GM21528 (cell line): ENCODE results near the gene PXK.

Experiments
- ATAC-seq: cut with Tn5 transposase; IDR thresholded peaks from one replicate; pipeline ENCODE4 v1.9.1; 2021; ENCODE audit warnings: mild to moderate bottlenecking, moderate library complexity; ENCODE audit not compliant: unreplicated experiment, low FRiP score

Gene PXK

DNA sequence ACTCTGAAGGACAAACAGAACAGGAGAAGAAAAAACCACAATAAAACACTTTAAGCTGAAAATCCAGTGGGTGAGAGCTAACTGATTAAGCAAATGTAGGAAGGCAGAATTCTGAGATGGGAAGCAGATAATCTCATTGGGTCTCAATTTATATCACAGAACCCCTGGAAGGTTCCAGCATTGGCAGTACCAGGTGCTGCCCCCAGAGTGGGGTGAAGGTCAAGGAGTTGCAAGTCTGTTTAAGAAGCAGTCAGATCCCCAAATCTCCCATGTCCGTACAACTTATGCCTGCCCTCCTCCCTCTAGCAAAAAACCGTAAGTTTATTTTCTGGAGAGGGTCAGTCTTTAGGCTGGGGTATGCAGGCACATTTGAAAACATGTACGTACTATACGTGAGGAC, 45.1 kb downstream of the PXK start:
- no peak for ATAC-seq

DNA sequence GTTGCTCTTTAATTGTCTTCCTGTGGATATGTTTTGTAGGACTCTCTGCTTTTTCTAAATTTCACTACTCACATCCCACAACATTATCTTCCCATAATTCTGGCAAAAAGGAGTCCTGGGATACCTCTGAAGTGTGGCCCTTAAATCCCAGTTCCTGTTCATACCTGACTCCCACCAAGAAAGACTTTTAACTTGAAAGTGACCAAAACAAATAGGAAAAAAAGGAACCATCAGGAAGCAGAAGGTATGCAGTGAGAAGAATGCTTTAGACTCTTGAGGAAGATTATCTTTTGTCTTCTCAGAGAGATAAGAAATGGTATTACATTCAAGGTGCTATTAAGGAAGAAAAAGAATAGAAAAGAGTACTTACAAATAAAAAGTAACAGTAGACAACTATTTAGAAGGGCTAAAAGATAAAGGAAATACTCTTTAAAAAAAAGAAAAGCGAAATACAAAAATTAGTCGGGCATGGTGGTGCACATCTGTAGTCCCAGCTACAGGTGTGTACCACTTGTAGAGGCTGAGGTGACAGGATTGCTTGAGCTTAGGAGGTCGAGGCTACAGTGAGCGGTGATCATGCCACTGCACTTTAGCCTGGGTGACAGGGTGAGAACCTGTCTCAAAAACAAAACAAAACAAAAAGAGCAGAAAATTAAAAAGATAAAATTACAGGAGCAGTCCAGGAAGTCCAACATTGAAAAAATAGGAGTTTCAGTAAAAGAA, 46.8 kb downstream of the PXK start:
- no peak for ATAC-seq

DNA sequence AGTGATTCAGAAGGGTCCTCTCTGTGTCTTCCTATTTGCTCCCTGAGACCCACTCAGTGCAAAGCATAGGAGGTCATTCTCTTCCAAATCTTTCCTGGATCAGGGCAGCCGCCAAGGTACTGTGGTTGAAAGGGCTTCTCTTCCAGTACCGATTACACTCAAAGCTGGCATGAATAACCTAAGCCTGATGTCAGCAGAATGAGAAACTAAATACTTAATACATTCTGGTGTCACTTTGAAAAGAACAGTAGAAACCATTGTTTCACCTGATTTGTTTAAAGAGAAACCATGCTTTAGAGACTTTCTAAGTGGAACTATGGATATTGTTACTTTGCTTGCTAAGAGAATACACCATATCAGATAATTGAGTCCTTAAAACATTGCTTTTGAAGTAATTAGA, 50.8 kb downstream of the PXK start:
- ATAC-seq: no peak

DNA sequence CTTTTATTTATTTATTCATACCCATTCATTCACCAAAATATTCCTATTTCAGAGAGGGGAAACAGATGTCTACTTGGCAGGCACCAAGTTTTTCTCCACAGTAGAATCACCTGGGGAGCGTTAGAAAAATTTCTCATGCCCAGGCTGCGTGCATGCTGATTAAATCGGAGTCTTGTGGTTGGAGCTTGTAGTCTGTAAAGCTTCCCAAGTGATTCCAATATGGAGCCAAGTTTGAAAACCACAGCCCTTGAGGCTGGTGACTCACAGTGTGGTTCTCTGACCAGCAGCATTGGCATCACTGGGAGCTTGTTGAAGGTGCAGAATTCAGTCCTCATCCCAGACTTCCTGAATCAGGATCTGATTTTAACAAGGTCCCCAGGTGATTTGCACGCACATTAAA, 51.2 kb downstream of the PXK start:
- no peak for ATAC-seq

DNA sequence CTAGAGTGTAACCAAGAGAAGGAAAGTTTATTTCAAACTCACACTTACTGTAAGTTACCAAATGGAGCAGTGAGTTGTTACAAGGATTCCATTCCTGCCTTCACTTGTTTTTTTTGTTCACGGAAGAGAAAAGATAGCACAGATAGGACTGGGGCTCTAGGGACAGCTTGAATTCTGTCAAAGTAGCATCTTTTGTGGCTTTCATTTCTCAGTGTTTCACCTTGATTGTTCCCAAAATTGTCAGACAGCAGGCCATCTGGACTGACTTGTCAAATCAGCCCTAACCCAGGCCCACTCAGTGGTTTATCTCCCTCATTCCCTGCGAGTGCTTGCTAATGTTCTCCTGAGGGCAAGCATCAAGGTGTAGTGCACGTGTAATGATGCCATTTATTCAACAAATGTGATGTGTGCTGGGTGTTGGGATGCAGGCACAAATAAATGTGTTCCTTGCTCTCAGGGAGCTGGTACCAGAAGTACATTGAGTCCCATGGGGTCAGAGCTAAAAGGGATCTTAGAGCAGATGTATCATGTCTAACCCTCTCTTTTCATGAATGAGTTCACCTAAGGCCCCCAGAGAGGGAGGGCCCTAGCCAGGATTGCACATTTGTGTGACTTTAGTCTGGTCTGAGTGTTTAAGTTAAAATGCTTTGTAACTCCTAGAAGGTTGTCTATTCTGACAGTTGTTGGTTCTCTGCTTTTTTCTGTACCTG, 51.8 kb downstream of the PXK start:
- no peak for ATAC-seq

DNA sequence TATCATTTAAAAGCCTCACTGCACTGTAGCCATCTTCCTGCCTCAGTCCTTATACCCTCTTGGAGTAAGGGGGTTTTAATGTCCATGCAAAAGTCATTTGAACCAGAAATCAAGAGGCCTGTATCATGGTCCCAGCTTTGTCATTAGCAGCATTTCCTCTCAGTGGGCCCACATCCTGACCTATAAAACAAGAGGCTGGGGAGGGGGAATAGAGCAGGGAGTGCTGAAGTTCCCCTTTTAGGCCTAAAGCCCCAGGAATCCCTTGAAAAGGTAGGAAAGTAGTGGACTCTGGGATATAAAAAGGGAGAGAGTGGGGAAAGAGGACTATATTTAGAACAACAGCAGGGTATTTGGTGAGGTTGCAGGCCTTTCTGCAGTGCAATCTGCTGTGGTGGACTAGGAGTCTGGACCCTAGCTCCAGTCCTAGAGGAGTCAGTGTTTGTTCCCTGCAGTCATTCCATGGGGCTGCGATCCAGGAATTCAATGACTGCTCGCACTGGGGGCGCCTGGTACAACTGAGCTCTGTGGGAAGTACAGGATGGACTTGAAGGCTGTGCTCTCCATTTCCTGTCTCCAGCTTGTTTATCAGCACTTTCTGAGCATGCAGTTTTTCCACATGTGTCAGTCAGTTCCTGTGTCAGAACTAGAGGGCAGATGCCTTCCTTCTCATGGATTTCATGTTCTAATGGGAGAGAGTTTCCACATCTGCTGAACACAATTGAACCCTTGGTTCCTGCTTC, 54.1 kb downstream of the PXK start:
- no peak for ATAC-seq

DNA sequence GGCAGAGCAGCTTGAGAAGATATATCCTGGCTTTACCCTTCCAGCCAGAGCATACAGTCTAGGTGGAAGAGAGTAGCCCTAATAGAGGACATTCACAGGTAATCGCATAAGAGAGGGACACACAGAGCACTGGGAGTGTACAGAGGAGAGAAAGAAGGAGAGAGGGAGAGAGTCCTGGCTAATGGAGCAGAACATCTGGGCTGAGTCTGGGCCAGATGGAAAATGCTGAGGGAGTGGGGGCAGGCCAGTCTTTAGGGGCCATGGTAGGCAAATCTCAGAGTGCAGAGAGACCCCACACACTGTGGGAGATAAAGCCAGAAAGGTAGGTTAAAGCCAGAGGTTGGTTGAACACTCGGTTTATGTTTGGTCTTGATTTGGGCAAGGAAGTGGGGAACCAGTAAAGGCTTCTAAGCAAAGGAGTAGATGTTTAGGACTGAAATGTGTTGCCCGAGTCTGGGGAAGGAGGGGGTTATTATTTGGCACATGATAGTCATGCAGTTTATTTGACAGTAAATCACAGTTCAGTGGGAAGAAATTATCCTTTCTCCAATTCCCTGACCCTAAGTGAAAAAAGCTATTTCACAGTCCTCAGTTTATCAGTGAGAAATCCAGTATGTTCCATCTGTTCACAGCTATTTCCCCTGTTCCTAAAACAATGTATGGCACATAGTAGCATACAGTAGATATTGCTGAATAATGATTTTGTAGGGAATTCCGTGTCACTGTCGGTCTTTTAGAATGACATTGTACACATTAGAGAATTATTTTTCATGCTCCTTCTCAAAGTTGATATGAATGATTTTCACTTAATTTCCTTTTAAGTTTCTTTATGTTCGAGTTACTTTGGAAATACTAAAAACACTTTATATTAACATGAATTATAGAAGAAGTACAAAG, 55.2 kb downstream of the PXK start:
- no peak for ATAC-seq

DNA sequence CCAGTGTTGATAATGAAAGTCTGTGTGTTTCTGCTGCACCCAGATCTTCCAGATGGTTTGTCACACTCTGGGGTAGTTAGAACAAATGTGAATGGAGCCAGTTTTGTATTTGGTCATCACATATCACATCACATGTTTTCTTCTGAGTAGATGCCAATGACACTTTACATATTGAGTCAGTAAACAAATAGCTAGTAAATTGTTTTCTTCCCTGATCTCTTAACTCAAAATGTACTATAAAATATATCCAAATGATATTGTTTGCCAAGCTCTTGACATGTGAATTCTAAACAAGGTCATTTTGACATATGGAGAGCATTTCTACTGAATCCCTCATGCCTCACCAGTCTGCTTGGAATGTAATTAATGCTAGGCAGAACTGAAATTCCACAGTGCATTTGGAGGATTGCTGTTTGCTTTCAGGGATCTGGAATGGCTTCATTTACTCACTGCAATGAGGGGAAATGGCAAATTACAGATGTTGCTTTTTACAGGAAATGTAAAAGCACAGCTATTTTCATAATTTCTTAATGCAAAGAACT, 55.9 kb downstream of the PXK start:
- no peak for ATAC-seq

DNA sequence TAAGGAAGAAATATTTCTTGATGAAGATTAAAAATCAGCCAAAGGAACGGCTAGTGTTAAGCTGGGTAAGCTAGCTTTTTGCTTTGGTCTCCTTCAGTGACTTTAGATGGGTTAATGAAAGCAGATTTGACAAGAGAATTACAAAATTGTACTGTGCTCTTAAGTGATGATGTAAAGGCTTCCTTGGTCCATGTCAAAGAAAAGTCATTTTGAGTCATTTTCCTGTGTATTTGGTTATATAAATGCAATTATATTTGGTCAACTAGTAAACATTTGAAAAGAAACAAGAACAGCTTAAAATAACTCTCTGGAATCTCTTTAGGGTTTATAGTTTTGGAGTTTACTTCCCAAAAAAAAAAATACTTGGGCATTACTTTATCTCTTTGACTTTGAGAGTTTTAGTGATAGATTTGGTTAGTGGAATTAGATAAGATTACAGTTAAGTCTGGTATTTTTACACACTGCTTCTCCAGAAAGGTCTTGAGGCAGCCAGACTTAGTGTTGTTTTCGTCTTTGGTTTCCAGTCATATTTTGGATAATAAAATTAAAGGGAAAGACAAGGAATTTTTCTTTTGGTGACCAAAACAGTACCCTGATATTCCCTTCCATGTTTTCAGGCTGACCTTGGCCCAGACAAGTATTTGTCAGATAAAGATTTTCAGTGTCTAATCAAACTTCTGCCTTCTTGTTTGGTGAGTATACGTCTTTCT, 58.6 kb downstream of the PXK start:
- ATAC-seq: no peak

DNA sequence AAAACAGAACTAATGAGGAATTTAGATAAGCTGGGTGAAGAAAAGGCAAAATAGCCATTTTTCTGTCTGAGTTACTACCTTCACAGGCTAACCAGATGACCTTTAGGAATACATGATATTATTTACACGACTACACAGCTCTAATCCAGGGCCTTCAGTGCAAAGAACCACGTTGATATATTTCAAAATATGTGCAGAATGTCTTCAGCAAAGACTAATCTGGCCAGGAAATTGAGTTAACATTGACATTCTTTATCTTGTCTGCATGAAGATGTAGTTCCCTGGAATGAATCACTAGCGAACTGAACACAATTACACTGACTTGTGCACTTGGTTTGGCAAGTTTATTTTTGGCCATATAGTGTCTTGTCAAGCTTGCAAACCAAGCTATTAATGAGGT, 59.5 kb downstream of the PXK start:
- no peak for ATAC-seq

DNA sequence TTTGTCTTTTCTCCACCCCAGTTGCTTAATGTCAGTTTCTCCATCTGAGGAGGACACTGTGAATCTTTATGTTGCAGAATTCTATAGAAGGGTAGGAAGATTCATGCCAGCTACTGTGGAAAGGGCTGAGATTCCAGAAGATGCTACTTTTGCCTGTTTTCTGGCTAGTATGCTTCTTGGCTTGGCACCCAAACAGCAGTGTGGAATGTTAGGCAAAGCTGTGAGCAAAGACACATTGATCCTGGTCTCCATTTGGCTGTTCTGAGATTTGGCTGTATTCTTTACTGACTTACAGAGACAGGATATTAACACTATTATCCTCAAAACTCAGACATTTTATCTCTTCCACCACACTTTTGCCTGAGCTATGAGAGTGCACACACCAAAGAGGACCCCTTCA, 61.6 kb downstream of the PXK start:
- ATAC-seq: no peak

DNA sequence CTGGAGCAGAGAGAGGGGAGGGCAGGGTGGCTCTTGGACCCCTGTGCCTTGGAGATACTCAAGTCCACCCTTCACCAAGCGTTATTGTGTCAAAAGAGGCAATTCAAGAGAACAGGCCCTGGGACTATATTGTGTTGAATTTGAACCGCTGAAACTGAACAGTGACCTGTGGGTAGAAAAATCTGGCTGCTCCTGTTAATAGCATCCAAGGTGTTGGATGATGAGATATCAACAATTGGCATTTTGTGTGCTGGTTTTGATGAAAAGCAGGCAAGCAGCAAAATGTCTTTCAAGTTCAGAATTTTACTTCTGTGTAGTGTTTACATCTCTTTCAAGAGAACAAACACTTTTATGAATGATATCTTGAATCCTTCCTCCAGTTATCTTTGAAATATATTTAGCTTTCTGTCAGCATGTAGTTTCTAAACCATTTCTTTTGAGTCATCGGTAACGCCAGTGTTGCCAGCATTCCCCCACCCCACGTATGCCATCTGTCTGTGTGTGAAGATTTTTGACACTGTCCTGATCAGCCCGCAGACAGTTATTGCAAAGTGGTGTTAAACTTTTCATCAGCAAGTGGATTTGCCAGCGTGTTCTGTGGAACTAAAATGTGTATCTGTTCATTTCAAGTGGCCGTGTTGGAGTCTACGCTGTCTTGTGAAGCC, 66.1 kb downstream of the PXK start:
- no peak for ATAC-seq

DNA sequence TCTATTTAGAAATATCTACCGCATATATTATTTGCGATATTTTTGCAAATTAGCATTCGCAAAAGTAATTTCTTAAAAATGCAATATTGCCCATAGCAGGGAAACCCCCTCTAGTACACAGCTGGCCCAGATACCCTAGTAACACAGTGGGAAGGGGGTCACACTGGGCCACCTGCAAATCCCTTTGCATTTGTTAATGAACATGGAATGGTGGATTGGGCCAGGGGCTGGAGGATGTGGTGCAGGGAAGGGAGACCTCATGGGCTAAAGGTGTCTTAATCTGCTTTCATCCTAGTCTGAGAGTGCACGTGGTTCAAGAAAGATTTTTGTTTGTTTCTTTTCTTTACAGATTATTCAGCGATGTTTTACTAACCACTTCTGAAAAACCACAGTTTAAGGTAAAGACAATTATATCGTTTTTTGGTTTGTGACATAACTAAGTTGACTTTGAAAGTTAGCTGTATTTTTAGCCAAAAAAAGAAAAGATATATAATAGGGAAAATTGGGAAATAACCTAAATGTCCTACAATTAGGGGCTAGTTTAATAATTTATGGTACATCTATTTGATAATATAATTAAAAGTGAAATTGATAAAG, 70.9 kb downstream of the PXK start:
- no peak for ATAC-seq

DNA sequence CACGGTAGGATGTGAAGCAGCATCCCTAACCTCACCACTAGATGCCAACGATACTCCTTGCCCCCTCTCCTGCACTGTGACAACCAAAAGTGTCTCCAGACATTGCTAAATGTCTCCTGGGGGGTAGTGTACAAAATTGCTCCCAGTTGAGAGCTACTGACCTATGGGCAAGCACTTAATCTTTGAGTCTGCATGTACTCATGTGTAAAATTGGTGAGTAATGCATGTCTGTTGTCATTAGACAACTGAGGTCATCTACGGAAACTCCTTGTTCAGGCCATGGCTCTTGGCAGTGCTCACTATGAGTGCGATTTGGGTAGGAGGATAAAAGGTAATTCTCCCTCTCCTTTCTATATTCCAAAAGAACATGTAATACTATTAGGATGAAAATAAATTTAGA, 71.7 kb downstream of the PXK start:
- no peak for ATAC-seq

DNA sequence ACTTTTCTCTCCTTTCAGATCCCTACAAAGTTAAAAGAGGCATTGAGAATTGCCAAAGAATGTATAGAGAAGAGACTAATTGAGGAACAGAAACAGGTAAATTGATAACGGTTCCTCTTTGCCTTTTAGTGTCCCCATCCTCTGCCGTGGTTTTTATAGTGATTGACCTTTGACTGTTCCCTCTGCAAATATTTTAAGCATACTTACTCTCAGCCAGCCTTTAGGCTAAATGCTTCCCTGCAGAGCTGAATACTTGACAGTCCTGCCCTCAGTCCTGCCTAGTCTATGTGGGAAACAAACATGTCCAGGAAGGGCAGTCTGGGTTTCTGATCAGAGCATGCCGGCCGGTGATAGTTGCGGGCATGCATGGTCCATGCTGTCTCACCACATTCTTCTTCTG, 76.2 kb downstream of the PXK start:
- no peak for ATAC-seq

DNA sequence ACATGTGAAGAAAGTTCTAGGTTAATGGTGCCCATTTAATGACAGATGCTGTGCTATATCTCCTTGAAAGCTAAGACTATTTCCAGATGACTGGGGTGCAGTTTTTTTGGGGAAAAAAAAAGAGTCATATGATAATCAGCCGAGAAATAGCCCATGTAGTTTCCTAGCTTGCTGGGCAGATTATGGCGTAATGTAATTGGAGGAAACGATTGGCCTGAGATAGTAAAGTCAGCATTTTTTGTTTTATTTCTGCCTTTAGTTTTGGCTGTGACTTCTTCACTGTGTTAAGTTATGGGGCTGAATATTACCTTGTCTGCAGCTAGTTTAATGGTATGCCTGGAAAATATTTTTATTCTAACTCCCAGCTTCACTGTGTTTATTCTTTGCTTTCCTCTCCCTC, 77.0 kb downstream of the PXK start:
- no peak for ATAC-seq

DNA sequence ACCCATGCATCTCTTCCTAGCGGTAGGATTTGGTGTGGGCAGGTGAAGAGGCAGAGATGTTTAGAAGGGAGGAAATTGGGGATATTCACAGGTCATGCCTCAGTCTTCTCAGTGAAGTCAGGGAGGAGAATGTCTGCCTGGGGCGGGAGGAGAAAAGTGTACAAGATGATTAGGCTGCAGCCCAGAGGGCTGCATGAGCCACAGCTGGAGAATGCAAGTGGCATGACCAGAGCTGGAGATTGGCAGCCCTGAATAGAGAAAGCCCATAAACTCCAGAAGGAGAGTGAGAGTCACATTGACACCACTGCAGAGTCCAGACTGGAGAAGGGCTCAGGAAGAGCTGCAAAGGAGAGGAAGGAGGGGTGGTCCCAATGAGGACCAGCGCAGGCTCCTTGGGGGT, 78.3 kb downstream of the PXK start:
- ATAC-seq: no peak

DNA sequence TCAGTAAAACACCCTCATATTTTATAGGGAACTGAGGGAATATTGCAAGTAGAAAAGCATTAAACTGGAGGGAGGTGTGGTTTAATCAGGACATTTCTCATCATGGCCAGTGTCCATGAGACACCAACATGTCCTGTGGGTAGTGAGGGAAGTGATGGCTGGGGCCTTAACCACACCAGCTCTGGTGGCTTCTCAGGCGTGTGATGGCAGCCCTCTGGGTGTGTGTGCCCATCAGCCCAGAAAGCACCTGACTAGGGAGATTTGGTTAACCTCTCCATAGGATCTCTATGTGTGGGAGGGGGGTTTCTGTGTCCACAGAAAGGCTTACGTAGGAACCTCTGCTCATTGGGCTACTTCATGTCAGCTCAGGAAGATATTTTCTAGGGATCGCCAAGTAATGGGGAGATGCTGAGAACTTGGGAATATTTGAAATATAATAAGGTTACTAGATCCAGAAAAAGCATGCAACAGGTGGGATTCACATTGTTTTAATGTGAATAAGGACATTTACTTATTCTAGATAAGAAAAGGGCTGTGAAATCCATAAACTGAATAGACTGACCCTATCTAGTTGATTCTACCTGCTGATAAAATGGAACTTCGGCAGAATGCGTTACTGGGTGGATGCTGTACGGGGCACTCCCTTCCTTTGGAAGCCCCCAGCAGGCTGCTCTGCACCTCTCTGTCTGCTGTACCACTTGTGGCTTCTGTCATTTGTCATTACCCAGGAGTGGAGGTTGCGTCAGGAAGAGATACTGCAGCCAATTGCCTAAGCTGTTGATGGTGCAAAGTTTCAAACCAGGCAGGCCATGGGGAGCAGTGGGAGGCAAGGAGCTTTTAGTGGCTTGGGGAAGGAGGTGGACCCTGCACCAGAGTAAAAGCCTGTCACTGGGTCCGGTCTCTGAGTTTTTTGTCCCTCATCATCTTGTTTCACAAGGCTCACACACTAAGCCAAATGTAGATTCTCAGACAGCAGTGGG, 79.4 kb downstream of the PXK start:
- no peak for ATAC-seq
